GM10266 (cell line): Measurements from ENCODE around the gene RUVBL1.

ENCODE experiments used
- DNase-seq: peaks from one replicate; pipeline ENCODE4 v3.0.0; 2012; ENCODE audit errors: extremely low spot score
- TF ChIP-seq, protein P1 (sequence below): IDR thresholded peaks from 2 replicates; pipeline ENCODE4 v1.5.1; 2012; ENCODE audit warnings: mild to moderate bottlenecking, low read depth; ENCODE audit not compliant: control insufficient read depth, insufficient read depth; ENCODE audit errors: missing control alignments

RUVBL1 gene

DNA sequence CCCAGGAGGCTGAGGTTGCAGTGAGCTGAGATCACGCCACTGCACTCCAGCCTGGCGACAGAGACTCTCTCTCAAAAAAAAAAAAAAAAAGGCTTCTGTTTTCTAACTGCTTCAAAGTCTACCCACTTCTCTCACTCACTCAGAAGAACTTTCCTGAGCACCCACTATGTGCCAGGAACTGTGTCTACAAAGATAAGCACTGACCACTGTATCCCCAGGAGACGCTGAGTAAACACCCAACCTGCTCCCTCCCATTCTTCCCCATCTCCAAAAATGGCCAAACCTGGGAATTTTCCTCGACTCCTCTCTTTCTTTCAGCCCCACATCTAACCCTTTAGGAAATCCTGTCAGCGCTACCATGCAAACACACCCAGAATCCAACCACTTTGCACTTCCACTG is 12.5 kb downstream of the RUVBL1 start:
- TF ChIP-seq, protein P1, sequence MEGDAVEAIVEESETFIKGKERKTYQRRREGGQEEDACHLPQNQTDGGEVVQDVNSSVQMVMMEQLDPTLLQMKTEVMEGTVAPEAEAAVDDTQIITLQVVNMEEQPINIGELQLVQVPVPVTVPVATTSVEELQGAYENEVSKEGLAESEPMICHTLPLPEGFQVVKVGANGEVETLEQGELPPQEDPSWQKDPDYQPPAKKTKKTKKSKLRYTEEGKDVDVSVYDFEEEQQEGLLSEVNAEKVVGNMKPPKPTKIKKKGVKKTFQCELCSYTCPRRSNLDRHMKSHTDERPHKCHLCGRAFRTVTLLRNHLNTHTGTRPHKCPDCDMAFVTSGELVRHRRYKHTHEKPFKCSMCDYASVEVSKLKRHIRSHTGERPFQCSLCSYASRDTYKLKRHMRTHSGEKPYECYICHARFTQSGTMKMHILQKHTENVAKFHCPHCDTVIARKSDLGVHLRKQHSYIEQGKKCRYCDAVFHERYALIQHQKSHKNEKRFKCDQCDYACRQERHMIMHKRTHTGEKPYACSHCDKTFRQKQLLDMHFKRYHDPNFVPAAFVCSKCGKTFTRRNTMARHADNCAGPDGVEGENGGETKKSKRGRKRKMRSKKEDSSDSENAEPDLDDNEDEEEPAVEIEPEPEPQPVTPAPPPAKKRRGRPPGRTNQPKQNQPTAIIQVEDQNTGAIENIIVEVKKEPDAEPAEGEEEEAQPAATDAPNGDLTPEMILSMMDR, result no peak
- no peak for DNase-seq

DNA sequence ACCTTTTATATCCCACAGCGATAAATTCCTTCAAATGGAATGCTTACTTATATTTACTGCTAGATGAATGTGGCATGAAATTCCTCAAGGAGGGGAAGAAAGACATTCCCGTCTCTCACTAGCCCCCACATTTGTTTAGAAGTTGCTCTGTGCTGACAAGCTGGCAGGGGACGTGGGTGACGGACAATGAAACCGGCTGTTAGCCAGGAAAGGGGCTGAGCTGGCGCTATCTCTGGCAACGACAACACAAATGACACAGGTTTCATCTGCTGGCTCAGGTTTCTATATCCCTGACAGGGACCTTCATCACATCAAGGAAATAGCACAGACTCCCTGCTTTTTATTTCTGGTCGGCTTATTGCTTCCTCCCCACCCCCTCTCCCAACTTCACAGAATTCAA is 15.8 kb downstream of the RUVBL1 start:
- no peak for DNase-seq
- TF ChIP-seq, protein P1, result no peak

DNA sequence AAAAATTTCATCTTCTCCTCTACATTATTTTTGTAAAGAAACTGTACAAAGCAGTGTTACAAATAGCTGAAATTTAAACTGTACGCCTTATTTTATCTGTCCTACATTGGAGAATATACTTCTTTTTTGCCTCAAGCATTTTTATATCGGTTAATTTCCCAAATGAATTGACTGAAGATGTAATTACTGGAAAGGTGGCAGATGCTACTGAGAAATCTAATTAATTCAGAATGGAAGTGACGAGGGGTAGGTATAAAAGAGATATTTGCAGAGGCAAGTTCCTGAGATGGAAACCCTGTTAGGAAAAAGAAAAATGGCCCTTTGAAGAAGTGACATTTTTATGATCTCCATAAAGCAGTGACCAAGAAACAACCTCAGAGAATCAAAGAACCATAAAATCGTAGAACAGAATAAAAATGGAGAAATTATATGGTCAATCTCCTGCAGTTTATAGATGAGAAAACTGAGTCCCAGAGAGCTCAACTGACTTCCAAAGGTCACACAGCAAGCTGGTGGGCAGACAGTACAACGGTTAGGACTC is 20.4 kb downstream of the RUVBL1 start:
- TF ChIP-seq, protein P1, result no peak
- DNase-seq, result no peak

DNA sequence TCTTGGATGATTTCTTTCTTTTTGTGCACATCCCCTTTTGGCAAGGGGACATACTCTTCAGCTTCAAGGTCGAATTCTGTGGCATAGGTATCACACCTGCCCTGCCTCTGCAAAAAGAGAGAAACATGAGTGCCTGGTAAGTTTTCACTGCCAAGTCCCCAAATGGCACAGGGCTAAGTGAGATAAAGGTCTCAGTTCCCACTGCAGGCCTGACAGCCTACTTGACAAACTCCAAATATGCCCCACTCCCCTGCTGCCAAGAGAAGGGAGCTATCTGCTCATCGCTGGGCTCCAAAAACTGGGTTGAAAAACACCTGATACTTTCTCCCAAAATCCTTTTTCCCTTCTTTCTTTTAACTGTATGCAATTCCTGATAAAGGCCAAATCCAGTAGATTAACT is 23.0 kb downstream of the RUVBL1 start:
- DNase-seq, result no peak
- TF ChIP-seq, protein P1, result no peak

DNA sequence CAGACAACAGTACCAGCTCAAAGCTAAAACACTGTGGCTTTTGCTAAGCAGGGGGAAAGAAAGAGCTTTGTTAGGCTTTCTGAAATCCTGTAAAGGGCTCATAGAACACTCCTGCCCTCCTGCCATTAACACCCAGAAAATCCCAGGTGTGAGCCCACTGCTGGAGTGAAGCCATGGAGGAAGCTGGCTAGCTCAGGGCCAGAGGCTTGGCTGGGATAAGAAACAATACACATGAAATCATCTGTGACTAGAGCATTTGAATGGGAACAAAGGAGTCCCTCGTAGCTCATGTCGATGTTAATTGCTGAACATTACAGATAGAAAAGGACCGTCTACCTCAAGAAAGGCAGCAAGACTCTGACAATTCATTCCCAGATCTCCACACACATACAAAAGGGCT is 23.5 kb downstream of the RUVBL1 start:
- no peak for DNase-seq
- TF ChIP-seq, protein P1, result no peak

DNA sequence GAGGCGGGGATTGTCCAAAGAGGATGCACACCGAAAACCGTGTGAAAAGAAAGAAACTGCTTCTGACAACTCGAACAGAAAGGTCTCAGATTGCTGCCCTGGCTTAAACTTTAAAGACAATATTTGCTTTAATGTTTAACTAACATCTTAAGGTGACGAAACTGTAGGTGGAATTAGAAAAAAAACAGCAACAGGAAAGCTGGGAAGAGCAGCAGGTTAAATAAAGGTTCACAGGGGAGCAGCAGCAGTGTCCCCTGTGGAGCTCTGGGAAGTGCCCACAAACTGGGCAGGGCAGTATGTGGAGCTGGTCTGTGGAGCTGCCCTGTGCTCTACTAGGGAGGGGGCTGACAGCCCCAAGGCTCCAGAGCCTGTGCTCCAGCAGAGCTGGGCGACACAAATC is 25.4 kb downstream of the RUVBL1 start:
- no peak for DNase-seq
- TF ChIP-seq, protein P1, result no peak

DNA sequence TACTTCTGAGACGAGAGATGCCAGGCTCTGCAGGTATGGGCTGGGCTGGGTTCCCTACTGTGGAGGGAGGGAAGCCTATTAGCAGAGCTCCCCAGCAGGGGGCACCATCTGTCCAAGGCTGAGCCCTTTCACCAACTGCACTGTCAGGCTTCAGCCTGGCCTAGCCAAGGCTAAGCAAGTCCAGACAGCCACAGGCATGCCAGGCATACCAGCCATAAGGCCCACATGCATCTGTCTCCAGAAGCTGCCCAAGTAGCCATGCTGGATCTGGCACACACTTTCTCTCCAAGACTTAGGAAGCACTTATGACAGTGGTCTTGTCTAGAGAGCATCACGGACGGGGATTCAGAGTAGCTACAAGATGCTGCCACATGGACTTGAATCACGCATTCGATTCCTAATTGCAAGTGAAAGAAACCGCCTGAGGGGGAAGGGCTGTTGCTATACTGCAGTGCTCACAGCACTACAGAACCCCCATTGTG is 28.3 kb downstream of the RUVBL1 start:
- peak; percentile 76 for DNase-seq
- TF ChIP-seq, protein P1, result peak; percentile 87
